PC-9 (cell line): ENCODE results near the gene PLEKHM1. TPM values are rescaled to one million over a fixed set of nuclear protein-coding genes. Genes with fewer than 3 reads are reported as not detected.

Source experiments
- BruUV-seq: library from RNA; stranded (reverse); fragments of 400-500 nt; replicated peaks from 2 replicates; lab custom pipeline; 2021; lab: Mats Ljungman, UMichigan
- CTCF ChIA-PET: fragments of 300-600 bp; sonication (Branson Sonifier 250); formaldehyde crosslinking; loops from one replicate; lab custom pipeline; 2022; ENCODE audit warnings: antibody characterized with exemption; lab: Charles Lee
- POLR2A ChIA-PET: fragments of 300-600 bp; sonication (Branson Sonifier 250); formaldehyde crosslinking; loops from one replicate; lab custom pipeline; 2022; ENCODE audit warnings: antibody characterized with exemption; ENCODE audit not compliant: unreplicated experiment; lab: Charles Lee
- DNase-seq, 2 experiments: peaks; one replicate each; pipeline versions ENCODE4 v3.0.0 to v3.0.0-alpha.2; 2015 to 2022; ENCODE audit warnings: mixed read lengths in 1 of 2
- H2AFZ ChIP-seq: fragments of 200-600 bp; sonication (generic); 2 replicates; pipeline ENCODE4 v1.8.1; 2017; ENCODE audit warnings: antibody characterized with exemption
- H3F3A ChIP-seq: fragments of 200-600 bp; sonication (generic); 2 replicates; pipeline ENCODE4 v1.8.1; 2017; ENCODE audit warnings: antibody characterized with exemption, mild to moderate bottlenecking, low read depth; ENCODE audit not compliant: insufficient read depth
- H3K27ac ChIP-seq: fragments of 200-600 bp; sonication (generic); 2 replicates; pipeline ENCODE4 v1.6.1; 2016; ENCODE audit warnings: mixed run types
- H3K27me3 ChIP-seq: fragments of 200-600 bp; sonication (generic); 2 replicates; pipeline ENCODE4 v1.6.1; 2016; ENCODE audit warnings: low read depth, mixed run types; ENCODE audit not compliant: insufficient read depth
- H3K36me3 ChIP-seq: fragments of 200-600 bp; sonication (generic); 2 replicates; pipeline ENCODE4 v1.6.1; 2016; ENCODE audit warnings: low read depth, mixed run types
- H3K4me1 ChIP-seq: fragments of 200-600 bp; sonication (generic); replicated peaks from 2 replicates; pipeline ENCODE4 v1.6.1; 2016; ENCODE audit warnings: mixed run types; ENCODE audit not compliant: insufficient read depth
- H3K4me2 ChIP-seq: fragments of 200-600 bp; sonication (generic); 2 replicates; pipeline ENCODE4 v1.6.1; 2017; ENCODE audit warnings: mixed run types
- H3K4me3 ChIP-seq: fragments of 200-600 bp; sonication (generic); 2 replicates; pipeline ENCODE4 v1.6.1; 2016; ENCODE audit warnings: mixed run types
- H3K79me2 ChIP-seq: fragments of 200-600 bp; sonication (generic); 2 replicates; pipeline ENCODE4 v1.6.1; 2017; ENCODE audit warnings: low read depth, mixed run types
- H3K9me2 ChIP-seq: fragments of 200-600 bp; sonication (generic); 2 replicates; pipeline ENCODE4 v1.8.1; 2017; ENCODE audit warnings: mild to moderate bottlenecking; ENCODE audit not compliant: insufficient read depth
- H3K9me3 ChIP-seq: fragments of 200-600 bp; sonication (generic); 2 replicates; pipeline ENCODE4 v1.8.1; 2016; ENCODE audit warnings: low read depth; ENCODE audit not compliant: insufficient read depth
- H4K20me1 ChIP-seq: fragments of 200-600 bp; sonication (generic); 2 replicates; pipeline ENCODE4 v1.8.1; 2017; ENCODE audit not compliant: insufficient read depth
- CTCF ChIP-seq: fragments of 200-600 bp; sonication (generic); conservative IDR thresholded peaks from 2 replicates; pipeline ENCODE4 v1.6.1; 2017; ENCODE audit warnings: mixed run types, antibody characterized with exemption, mild to moderate bottlenecking, moderate library complexity
- EZH2 ChIP-seq: fragments of 200-600 bp; sonication (generic); IDR thresholded peaks from 2 replicates; pipeline ENCODE4 v1.8.0; 2017; ENCODE audit warnings: antibody characterized with exemption, low read depth
- intact Hi-C: fragments of 100-400 bp; cut with micrococcal nuclease; formaldehyde crosslinking; loops from one replicate; pipeline ENCODE4 v1.10.0; 2022; ENCODE audit not compliant: unreplicated experiment
- total RNA-seq: library from RNA; stranded (reverse); gene quantifications from 2 replicates; pipeline ENCODE4 v1.2.3, GENCODE V29; 2021

The PLEKHM1 gene
- total RNA-seq, 1 experiment from 2014 or later: 42.5 TPM

GRCh38 chr17:45435481-45435880, 55.0 kb downstream of the PLEKHM1 start:
- no peak overlapping the region for H3K4me2 ChIP-seq
- DNase-seq: peak in 1 of 2 experiments; percentile 22
- no TSS peak for BruUV-seq
- H3K36me3 ChIP-seq: no peaks in the 10 kb centered on the region
- intact Hi-C loops: no loop called here
- no peaks in the 10 kb centered on the region for H3K27me3 ChIP-seq
- TF ChIP-seq CTCF: no peak
- TF ChIP-seq EZH2: no peak
- POLR2A ChIA-PET: no interaction called here
- H3K27ac ChIP-seq: no peak overlapping the region
- no peaks in the 10 kb centered on the region for H3K9me3 ChIP-seq
- CTCF ChIA-PET: no interaction called here
- no peaks in the 10 kb centered on the region for H4K20me1 ChIP-seq
- H3K4me3 ChIP-seq: no peak overlapping the region
- no peaks in the 10 kb centered on the region for H3K79me2 ChIP-seq
- peaks cover 49% of the 10 kb centered on the region for H3F3A ChIP-seq
- H2AFZ ChIP-seq: no peak overlapping the region
- no peaks in the 10 kb centered on the region for H3K9me2 ChIP-seq
- H3K4me1 ChIP-seq: peaks cover 31% of the 10 kb centered on the region

DNA sequence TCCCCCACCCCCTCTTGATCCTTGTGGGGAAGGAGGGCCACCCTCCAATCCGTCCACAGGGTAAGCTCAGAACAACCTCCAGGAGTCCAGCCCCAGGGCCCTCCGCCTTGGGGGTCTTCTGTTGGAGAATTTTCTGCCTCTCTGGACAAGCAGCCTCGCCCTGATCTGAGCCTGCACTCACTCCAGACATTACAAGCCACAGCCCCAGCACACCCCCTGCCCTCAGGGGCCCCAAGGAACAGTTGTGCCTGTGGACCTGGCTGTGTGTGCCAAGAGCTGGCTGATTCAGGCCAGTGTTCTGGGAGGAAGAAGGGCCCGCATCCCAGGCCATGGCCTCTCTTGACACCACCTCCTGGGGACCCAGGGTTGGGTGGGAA, 57.4 kb downstream of the PLEKHM1 start:
- H2AFZ ChIP-seq: 0 out of 2 replicates have a peak overlapping the region, but pooled peaks have one; percentile 33
- no TSS peak for BruUV-seq
- H4K20me1 ChIP-seq: no peaks in the 10 kb centered on the region
- no peaks in the 10 kb centered on the region for H3K36me3 ChIP-seq
- intact Hi-C loops: no loop called here
- no peaks in the 10 kb centered on the region for H3K9me3 ChIP-seq
- no peaks in the 10 kb centered on the region for H3K27me3 ChIP-seq
- ChIA-PET POLR2A (no interaction called here), CTCF (no interaction called here)
- H3K4me2 ChIP-seq: peak overlapping the region; percentile 92
- H3K9me2 ChIP-seq: no peaks in the 10 kb centered on the region
- no peak for DNase-seq
- H3K4me3 ChIP-seq: peak overlapping the region; percentile 96; the same call in 1 of the 2 replicates
- H3K27ac ChIP-seq: no peak overlapping the region
- peaks cover 21% of the 10 kb centered on the region for H3K4me1 ChIP-seq
- no peaks in the 10 kb centered on the region for H3K79me2 ChIP-seq
- TF ChIP-seq CTCF: no peak
- no peak for TF ChIP-seq EZH2
- peaks cover 44% of the 10 kb centered on the region for H3F3A ChIP-seq

DNA sequence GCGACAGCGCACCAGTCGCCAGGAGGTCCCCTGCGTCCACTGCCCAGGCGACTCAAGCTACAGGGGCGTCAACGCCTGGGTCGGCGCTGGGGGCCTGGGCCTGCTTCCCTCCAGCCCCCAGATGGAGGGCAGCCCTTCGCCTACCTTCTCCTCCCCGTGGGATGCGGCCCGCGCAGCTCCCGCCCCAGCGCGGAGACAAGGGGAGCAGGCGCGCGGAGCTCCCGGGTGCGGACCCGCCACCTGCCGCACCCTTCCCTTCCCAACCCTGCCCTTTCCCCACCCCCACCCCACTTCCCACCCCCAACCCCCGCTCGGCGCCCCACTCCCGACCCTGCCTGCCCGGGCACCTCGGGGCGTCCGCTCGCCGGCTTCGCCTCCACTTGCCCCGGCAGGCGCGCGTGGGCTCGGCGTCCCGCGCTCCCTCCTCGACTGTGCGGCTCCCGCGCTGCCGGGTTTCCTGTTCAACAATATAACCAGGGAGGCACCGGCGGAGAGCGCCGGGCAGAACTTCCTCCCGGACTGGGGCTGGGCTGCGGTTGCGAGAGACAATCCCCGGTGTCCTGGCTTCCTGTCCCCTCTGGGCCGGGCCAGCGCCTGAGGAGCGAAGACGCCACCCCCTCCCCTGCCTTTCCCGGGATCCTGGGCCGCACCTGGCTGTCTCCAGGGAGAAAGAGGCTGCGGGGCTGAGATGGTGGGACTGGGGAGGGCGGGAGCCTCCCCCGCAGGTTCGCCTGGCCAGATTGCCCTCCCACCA, 57.9 kb downstream of the PLEKHM1 start, which contains the start of gene ARHGAP27:
TSS of gene ARHGAP27 (minus strand) at position 466 of the 754 bp plus-strand sequence. CDS start 2,591 bp downstream, outside the sequence.
- Histone ChIP-seq H3K36me3 (no peaks in the 10 kb centered on the region), H3K27ac (peak within 1 kb of the TSS; percentile 55), H3K4me1 (peaks cover 27% of the 10 kb centered on the region), H2AFZ (peak within 1 kb of the TSS; percentile 91), H3K4me2 (peak within 1 kb of the TSS; percentile 92), H3F3A (peaks cover 44% of the 10 kb centered on the region), H3K9me2 (no peaks in the 10 kb centered on the region), H3K9me3 (no peaks in the 10 kb centered on the region), H3K4me3 (peak within 1 kb of the TSS; percentile 96), H3K27me3 (no peaks in the 10 kb centered on the region), H4K20me1 (no peaks in the 10 kb centered on the region), H3K79me2 (0 out of 2 replicates have a peak, but pooled peaks cover 2% of the 10 kb centered on the region)
- POLR2A ChIA-PET: no interaction called here
- intact Hi-C loops: no loop called here
- no peak for TF ChIP-seq CTCF
- TF ChIP-seq EZH2: no peak
- BruUV-seq: no TSS peak
- CTCF ChIA-PET: no interaction called here
- peak; percentile 48 to 61 for DNase-seq
